8988T (cell line): ENCODE measurements around the gene TRAPPC3.
A peak's percentile ranks its signal among the peaks of the same experiment; 100 is the strongest.

Experiments used
- DNase-seq: peaks from one replicate; pipeline ENCODE4 v3.0.0; 2011

TRAPPC3 gene

DNA sequence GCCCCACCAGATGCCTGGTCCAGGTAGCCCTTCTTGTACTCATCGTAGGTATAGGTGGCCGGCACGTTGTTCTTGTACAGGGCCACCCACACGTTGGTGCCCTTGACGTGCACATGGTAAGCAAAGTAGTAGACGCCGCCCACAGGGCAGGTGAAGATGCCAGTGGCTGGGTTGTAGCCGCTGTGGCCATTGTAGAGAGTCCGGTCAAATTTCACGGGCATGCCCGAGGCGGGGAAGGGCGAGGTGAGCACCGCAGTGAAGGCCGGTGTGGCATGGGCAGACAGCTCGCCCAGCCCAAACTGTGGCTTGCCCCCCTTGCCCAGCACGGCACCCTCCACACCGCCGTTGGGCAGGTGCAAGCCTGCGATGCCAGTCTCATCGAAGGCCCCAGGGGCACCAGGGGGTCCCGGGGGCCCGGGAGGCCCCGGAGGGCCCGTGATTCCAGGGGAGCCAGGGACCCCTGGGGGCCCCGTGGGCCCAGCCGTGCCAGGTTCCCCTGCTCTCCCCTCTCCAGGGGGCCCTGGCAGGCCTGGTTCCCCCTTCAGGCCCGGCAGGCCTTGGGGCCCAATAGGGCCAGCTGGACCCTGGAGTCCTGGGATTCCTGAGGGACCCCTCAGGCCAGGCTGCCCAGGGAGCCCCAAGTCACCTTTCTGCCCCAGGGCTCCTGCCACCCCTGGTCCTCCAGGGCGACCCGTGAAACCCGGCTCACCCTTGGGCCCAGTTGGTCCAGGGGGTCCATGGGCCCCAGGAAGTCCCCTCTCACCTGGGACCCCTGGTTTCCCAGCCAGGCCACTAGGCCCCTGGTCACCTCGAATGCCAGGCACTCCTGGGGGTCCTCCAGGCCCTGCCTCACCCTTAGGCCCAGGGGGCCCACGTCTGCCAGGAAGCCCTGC, 51.3 kb downstream of the TRAPPC3 start:
- no peak for DNase-seq

DNA sequence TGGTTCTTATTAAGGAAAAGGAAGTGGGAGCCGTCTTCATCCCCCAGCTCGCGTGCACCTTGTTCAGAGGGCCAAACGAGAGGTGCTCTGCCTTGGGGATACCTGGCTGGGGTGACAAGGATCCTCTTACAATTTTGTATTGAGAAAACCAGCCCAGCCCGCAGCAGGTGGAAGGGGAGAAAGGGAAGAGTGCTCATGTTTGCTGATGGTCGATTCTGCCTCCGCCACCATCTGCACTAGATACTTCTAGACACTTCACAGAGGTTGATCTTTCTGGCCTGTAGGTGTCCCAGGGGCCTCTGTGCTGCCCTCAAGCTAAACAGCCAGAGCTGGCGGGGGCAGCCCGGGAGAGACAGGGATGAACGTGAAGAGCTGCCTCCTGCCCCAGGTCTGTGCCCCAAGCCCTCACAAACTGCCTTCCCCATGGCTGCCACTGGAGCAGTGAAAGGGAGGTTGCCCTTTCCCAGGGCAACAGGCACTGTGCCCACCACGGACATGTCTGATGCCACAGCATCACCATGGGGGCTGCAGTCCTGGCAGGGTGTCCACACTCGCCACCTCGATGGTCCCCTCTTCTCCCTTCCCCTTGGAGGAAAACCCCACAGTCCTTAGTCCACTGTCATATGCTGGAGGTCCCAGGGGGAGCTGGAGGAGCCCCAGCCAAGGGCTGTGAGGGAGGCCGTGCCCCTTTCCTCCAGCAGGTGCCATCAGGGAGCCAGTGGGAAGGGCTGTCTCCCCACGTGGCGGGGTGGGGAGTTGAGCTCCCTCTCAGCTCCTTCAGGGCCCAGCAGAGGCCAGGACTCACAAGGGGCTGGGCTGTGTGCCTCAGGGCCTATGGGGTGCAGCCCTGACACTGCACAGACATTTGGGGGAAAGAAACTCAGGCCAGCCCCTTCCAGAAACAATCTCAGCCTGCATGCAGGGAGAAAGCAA, 52.5 kb downstream of the TRAPPC3 start:
- no peak for DNase-seq

DNA sequence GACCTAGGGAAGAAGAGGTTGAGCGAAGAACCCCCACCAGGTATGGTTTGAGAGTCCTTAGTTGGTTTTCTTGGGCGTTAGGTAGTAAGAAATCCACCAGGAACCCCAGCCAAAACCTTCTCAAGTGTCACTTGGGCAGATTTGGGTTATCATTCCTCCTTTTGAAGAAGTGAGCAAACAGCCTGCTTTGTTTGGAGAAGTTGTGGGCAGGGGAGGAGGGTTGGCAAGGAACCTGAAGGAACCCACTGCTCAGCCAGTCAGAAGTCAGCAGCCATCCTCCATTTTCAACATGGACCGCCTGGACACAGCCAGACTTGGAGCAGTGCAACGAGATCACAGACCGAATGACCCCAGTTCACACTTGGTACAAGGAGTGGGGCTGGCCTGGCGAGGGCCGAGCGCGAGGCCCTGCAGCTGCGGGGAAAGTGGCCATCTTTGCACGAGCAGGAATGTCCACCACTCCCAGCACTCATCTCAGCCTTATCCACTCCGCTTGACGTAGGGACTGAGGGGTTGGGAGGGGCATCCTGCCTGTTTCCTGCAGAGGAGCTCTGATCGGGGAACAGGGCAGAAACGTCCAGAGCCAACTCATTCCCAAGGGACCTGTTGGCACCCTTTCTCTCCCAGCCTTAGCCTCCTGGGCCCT, 53.4 kb downstream of the TRAPPC3 start:
- no peak for DNase-seq

DNA sequence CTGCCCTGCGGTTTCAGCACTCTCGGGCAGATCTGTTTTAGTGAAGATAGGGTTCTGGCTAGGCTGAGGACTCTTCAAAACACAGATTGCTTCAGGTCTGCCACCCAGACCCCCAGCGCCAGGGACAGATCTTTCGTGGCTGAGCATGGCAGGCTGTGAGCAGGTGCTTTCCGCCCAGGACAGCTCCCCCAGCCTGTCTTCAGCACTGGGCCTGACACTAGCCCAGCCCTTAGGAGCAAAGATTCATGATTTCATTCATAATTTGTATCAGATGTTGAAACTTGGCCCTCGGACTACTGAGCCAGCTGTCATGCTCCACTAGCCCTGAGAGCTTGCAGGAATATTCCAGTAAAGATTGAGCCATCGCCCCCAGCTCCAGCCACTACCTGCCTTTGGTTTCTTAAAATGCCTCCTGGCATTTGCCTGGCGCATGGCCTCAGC, 54.6 kb downstream of the TRAPPC3 start:
- no peak for DNase-seq

DNA sequence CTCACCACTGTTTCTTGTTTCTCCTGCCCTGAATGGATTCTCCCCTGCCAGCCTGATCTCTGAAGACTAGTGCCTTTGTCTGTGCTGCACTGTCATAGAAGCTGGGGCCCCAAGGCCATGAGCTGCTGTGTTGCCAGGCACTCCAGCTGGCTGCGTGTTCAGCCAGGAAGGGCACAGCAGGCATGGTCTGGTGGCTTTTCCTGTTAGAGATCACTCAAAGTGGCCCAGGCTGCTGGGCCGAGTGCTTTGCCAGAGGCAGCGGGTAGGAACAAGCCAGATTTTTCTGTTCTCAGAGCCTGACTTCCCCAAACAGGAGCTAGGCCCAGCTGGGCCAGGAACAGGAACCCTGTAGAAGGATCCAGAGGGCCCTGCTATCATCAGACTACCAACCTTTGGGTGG, 55.4 kb downstream of the TRAPPC3 start:
- DNase-seq, result no peak

DNA sequence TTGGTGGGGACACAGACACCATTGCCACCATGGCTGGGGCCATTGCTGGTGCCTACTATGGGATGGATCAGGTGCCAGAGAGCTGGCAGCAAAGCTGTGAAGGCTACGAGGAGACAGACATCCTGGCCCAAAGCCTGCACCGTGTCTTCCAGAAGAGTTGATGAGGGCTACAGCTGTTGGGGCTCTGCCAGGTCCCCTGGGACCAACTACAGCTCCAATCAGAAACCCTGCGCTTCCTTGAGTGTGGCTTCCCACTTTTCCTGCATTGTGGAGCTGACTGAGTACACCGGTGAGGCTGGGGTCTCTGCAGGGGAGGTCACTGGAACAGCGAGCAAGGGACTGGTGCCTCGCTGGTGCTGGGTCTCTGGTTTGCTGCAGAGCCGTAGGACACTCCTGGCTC, 56.1 kb downstream of the TRAPPC3 start:
- DNase-seq, result no peak

DNA sequence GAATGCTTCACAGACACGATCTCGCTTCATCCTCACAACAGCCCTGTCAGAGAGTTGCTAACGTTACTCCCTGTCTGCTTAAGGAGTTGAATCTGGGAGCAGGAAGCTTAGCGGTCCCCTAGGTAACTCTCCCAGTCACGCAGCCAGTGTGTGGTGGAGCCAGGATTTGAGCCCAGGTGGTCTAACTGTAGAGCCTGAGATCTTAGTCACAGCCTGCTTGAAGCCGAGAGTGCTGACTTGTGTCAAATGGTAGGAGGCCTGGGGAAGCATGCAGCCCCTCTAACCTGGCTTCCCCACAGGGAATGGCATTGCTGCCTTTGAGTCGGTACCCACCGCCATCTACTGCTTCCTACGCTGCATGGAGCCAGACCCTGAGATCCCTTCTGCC, 56.5 kb downstream of the TRAPPC3 start:
- no peak for DNase-seq

DNA sequence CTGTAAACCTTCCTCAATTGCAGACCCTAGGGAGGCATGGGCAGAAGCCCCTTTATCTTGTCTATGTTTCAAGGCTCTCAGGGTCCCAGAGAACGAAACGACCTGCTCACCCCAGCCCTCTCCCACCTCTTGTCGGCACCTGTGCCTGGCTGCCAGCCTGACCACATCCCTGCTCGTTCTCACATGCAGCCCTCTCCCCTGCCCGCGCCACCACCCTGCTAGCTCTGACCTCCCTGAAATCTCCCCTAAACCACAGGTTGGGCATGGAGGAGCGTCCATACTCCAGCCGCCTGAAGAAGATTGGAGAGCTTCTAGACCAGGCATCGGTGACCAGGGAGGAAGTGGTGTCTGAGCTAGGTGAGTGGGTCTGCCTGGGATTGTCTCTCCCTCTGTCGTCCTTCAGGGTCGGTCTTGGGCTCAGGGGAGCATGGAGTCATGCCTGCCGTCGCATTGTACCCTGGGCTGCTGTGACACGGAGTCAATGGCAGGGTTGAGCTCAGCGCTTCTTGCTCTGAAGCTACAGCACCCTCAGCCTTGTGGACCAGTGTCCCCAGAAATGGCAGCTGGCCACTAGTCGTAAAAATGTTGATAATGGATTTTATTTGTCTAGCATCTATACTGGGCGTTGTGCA, 57.0 kb downstream of the TRAPPC3 start:
- DNase-seq, result no peak

DNA sequence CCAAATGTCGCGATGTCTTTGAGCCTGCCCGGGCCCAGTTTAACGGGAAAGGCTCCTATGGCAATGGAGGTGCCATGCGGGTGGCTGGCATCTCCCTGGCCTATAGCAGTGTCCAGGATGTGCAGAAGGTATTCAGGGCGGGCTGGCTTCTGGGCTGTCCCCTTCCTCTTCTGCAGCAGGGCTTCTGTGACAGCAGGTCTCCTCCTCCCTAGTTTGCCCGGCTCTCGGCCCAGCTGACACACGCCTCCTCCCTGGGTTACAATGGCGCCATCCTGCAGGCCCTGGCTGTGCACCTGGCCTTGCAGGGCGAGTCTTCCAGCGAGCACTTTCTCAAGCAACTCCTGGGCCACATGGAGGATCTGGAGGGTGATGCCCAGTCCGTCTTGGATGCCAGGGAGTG, 57.6 kb downstream of the TRAPPC3 start:
- DNase-seq, result no peak

DNA sequence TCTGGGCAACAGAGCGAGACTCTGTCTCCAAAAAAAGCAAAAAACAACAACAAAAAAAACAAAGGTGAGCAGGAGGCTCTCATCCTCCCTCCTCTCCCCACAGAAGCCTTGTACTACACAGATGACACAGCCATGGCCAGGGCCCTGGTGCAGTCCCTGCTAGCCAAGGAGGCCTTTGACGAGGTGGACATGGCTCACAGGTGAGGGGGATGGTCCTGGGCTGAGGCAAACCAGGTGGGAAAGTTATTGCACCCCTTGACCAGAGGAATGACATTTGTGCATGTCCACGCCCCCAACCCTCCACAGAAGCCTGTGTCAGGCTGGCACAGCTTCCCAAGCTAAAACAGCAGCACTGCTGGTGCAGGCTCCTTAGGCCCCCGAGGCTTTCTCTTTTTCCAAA, 58.1 kb downstream of the TRAPPC3 start:
- no peak for DNase-seq

DNA sequence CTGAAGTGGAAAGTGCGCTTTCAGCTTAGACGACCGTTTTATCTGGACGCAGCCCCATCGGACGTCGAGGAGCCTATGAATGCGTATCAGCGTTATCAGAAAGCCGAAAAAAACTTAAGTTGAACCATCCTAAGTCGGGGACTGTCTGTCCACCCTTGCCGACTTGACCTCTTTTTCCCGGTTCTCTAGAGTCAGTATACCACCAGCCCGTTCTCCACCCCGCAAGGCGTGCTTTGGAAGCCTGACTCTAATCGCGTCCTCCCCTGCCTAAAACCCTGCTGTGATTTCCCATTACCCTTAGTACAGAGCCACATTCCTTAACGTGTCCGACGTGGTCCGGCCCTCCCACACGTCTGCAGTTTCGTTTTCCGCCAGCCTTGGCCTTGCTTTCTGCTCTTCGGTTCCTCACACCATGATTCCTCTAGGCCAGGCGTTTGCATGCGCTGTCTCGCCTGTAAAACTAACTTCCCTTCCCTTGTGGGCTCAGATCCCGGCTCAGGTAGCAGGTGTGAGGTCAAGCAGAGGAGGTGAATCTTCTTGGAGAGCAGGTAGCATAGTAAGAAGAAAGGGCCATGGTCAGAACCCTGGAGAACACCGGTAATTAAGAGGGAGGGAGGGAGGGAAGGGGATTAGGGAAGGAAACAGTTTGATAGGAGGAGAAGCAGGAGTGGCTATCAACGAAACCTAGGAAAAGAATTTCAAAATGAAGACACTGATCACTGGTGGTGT, 59.7 kb downstream of the TRAPPC3 start:
- no peak for DNase-seq

DNA sequence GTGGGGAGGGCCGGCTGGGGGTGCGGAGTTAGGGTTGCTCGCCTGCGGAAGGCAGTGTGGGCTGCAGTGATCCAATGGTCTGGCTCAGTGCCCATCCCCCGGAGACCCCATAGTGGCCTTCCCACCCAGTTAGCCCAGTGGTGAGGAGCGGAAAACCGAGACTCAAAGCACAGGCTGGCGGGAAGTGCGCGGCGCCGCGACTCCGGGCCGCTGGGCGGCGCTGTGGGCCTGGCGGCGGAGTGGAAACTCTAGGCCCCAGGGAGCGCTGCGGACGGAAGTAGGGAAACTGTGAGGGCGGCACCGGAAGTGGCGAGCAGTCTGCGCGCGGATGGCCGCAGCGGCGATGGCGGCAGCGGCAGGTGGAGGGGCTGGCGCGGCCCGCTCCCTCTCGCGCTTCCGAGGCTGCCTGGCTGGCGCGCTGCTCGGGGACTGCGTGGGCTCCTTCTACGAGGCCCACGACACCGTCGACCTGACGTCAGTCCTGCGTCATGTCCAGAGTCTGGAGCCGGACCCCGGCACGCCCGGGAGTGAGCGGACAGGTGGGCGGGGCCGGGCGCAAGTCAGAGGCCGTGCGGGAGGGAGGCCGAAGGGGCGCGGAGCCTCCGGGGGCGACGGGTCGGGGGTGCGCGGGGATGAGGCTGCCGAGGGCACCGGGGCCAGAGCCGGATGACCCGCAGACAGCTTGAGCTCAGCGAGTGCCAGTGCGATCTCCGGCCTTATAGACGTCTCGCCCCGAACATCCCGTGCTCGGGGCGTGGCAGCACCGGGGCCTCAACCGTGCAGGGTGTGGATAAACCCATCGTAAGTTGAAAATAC, 60.5 kb downstream of the TRAPPC3 start, which contains the start of gene ADPRS:
ADPRS (plus strand) TSS at position 316 of the 816 bp plus-strand sequence; CDS start at position 329, 13 bp downstream.
- peak; percentile 79 for DNase-seq

DNA sequence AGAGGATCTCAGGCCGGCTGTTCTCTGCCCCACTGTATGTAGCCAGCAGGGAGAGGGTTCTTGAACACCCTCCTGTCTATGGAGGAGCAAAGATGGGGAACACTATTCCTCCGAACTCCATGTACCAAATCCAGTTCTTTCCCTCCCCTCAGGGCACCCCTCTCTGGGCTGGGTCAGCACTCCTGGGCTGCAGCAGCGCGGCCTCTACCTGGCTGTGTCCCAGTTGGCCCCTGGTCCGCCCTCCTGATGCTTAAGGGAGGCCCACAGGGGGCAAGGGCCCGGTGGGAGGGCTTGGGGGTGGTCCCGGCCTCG, 61.1 kb downstream of the TRAPPC3 start:
- DNase-seq, result no peak

DNA sequence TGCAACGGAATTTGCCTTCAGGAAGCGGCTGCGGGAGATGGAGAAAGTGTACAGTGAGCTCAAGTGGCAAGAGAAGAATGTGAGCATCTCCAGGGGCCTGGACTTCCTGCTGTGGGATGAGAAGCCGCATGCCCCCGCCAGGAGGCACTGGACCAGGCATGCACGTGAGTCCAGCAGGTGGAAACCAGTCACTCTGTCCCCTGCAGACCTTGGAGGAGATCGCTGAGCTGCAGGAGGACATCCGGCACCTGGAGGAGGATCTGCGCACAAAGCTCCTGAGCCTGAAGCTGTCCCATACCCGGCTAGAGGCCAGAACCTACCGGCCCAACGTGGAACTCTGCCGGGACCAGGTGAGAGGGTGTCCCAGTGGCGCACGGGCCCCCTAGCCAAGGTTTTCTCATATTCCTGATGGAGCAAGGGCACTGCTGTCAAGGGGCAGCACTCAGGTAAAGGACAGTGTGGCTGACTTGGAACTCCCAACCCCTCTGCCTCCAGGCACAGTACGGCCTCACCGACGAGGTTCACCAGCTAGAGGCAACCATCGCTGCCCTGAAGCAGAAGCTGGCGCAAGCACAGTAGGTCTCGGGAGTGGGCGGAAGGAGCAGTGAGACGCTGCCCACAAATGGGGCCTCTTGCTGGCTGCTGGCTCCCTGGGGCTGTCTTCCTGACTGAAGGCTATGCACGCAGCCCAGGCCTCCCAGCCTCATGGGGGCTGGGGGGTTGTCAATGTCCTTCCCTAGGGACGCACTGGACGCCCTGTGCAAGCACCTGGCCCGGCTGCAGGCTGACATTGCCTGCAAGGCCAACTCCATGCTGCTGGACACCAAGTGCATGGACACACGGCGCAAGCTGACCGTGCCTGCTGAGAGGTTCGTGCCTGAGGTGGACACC, 61.8 kb downstream of the TRAPPC3 start:
- DNase-seq, result no peak
